GM11168 (cell line): ENCODE results near the gene MED15.
"Not testable (repeated sequence)": the region's sequence is repeated elsewhere in the genome, so short reads cannot be mapped to it uniquely, and the experiment has no call there.

Experiments used
- in situ Hi-C: fragments of 300-500 bp; cut with MboI; formaldehyde crosslinking; loops from one replicate; pipeline ENCODE4 v1.12.0; 2022; ENCODE audit warnings: low sequenced_read_pairs; ENCODE audit not compliant: unreplicated experiment

Gene MED15

GRCh38 chr22:20528405-20528978 is 21.1 kb downstream of the MED15 start:
- in situ Hi-C loops: no loop called here

- in situ Hi-C loops: no loop called here
Observed at GRCh38 chr22:20530368-20531153, 23.2 kb downstream of the MED15 start.

- in situ Hi-C loops: no loop called here
Observed at GRCh38 chr22:20531154-20531403, 23.7 kb downstream of the MED15 start.

- in situ Hi-C loops: no loop called here
Observed at GRCh38 chr22:20531404-20532201, 24.2 kb downstream of the MED15 start.

- in situ Hi-C loops: no loop called here
Observed at GRCh38 chr22:20532256-20532993, 25.0 kb downstream of the MED15 start.

GRCh38 chr22:20533095-20533878 is 25.9 kb downstream of the MED15 start:
- in situ Hi-C loops: no loop called here

- in situ Hi-C loops: no loop called here
Observed at GRCh38 chr22:20533879-20534265, 26.5 kb downstream of the MED15 start.

GRCh38 chr22:20536590-20537324 is 29.3 kb downstream of the MED15 start:
- in situ Hi-C loops: no loop called here

GRCh38 chr22:20537325-20537756 is 29.9 kb downstream of the MED15 start:
- in situ Hi-C loops: no loop called here

- in situ Hi-C loops: no loop called here
Observed at GRCh38 chr22:20537983-20538382, 30.6 kb downstream of the MED15 start.

GRCh38 chr22:20538875-20539274 is 31.5 kb downstream of the MED15 start:
- in situ Hi-C loops: not testable (repeated sequence)

- in situ Hi-C loops: no loop called here
Observed at GRCh38 chr22:20542055-20542454, 34.6 kb downstream of the MED15 start.

- in situ Hi-C loops: no loop called here
Observed at GRCh38 chr22:20542736-20543135, 35.3 kb downstream of the MED15 start.

GRCh38 chr22:20545318-20545634 is 37.9 kb downstream of the MED15 start:
- in situ Hi-C loops: not testable (repeated sequence)

GRCh38 chr22:20545681-20546521 is 38.5 kb downstream of the MED15 start:
- in situ Hi-C loops: no loop called here

- in situ Hi-C loops: no loop called here
Observed at GRCh38 chr22:20546541-20546950, 39.1 kb downstream of the MED15 start.

GRCh38 chr22:20547029-20547428 is 39.6 kb downstream of the MED15 start:
- in situ Hi-C loops: no loop called here

GRCh38 chr22:20548806-20549205 is 41.4 kb downstream of the MED15 start:
- in situ Hi-C loops: no loop called here
